Brain microvascular endothelial cell (primary cell): ENCODE data around the gene ZC3H18.

ENCODE experiments used
- DNase-seq: peaks from one replicate; pipeline ENCODE4 v3.0.0-alpha.2; 2020
- H3K27ac ChIP-seq: fragments of 250-450 bp; sonication (Bioruptor Pico); 2 replicates; pipeline ENCODE4 v1.5.1; 2020; ENCODE audit warnings: mild to moderate bottlenecking, moderate library complexity
- H3K27me3 ChIP-seq: fragments of 250-450 bp; sonication (Bioruptor Pico); replicated peaks from 2 replicates; pipeline ENCODE4 v1.5.1; 2020; ENCODE audit warnings: mild to moderate bottlenecking
- H3K36me3 ChIP-seq: fragments of 250-450 bp; sonication (Bioruptor Pico); replicated peaks from 2 replicates; pipeline ENCODE4 v1.5.1; 2020; ENCODE audit warnings: mild to moderate bottlenecking
- H3K4me3 ChIP-seq: 2 replicates; pipeline ENCODE4 v1.5.1; 2011; ENCODE audit warnings: low read depth, mild to moderate bottlenecking, control low read depth, low read length, moderate library complexity
- in situ Hi-C: cut with HindIII; loops from 2 replicates; pipeline ENCODE4 v1.10.0; 2017; ENCODE audit warnings: low sequenced_read_pairs, low pct_ligation_motif_present
- TF ChIP-seq, protein P1 (sequence below): IDR thresholded peaks from 2 replicates; pipeline ENCODE4 v1.5.1; 2011; ENCODE audit warnings: low read depth, mild to moderate bottlenecking, moderate library complexity, low read length, control low read depth, inconsistent platforms; ENCODE audit errors: missing control alignments

Gene ZC3H18

DNA sequence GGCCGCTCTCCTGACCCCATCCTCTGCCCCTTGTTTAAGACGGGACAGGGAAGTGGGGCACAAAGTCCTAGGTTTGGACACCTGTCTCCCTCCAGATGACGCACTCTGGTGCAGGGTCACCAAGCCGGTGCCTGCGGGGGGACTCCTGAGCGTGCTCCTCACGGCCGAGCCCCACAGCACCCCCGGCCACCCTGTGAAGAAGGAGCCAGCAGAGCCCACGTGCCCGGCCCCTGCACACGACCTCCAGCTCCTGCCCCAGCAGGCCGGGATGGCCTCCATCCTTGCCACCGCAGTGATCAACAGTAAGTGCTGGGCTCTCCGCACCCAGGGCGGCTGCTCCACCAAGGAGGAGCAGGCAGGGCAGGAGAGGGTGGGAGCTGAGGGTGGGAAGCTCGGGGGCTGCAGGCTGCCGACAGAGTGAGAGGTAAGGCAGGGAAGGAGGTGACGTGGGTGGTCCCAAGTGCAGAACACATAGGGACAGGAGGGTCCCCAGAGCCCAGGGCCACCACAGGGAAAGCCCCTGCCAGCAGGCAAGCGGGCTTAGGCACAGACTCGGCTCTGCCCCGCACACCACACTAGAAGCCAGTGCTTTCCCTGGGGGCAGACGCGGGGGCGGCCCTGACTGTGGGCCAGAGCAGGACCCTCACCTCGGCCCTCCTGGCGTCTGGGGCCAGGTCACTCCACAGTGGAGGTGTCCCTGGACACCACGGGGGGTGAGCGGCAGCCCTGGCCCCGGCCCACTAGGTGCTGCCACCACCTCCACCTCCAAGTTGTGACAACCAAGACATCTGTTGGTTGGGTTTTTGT is 42.1 kb upstream of the ZC3H18 start:
- Histone ChIP-seq H3K27me3 (no peaks in the 10 kb centered on the region), H3K27ac (no peak overlapping the region), H3K36me3 (no peaks in the 10 kb centered on the region), H3K4me3 (no peak overlapping the region)
- DNase-seq, result no peak
- TF ChIP-seq, protein P1, sequence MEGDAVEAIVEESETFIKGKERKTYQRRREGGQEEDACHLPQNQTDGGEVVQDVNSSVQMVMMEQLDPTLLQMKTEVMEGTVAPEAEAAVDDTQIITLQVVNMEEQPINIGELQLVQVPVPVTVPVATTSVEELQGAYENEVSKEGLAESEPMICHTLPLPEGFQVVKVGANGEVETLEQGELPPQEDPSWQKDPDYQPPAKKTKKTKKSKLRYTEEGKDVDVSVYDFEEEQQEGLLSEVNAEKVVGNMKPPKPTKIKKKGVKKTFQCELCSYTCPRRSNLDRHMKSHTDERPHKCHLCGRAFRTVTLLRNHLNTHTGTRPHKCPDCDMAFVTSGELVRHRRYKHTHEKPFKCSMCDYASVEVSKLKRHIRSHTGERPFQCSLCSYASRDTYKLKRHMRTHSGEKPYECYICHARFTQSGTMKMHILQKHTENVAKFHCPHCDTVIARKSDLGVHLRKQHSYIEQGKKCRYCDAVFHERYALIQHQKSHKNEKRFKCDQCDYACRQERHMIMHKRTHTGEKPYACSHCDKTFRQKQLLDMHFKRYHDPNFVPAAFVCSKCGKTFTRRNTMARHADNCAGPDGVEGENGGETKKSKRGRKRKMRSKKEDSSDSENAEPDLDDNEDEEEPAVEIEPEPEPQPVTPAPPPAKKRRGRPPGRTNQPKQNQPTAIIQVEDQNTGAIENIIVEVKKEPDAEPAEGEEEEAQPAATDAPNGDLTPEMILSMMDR, result no peak
- in situ Hi-C loops, result loop anchor here (25.0 kb wide), 1 partner anchor 91 kb away; no protein-coding TSS in a partner anchor

DNA sequence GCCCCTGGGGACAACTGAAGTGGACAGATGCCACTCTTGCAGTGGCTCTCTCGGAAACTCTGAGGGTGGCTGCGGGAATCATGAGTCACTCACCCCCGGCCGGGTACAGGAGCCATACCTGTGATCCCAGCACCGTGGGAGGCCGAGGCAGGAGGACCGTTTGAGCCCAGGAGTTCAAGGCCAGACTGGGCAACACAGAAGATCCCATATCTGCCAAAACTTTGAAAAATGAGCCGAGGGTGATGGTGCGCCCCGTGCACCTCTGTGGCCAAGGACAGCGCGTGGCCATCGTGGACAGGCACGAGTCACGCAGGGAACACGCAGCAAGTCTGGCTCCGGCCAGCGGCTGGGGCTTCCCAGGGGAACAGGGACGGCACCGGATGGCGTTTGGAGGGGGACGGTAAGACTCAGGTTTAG is 41.3 kb upstream of the ZC3H18 start:
- TF ChIP-seq, protein P1, result no peak
- in situ Hi-C loops, result loop anchor here (25.0 kb wide), 1 partner anchor 92 kb away; no protein-coding TSS in a partner anchor
- DNase-seq, result no peak

DNA sequence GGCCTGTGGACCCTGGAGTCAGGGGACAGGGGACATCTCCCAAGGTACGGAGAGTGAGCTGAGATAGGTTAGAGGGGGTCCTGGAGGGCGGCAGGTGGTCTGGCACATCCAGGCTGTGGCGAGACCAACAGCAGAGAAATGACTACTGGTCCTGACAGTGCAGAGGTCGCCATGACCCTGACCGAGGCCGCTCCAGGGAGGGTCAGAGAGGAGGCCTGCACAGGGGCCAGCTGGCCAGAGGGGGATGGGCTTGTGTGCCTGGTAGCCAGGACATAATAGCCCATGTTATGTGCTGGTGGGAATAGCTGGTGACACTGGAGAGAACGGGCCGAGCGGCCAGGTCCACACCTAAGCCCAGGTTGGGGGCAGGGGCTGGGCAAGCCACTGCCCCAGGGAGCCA is 40.6 kb upstream of the ZC3H18 start:
- no peaks in the 10 kb centered on the region for H3K27me3 ChIP-seq
- no peaks in the 10 kb centered on the region for H3K36me3 ChIP-seq
- no peak overlapping the region for H3K27ac ChIP-seq
- TF ChIP-seq, protein P1, result no peak
- H3K4me3 ChIP-seq, result no peak overlapping the region
- DNase-seq, result no peak
- in situ Hi-C loops, result loop anchor here (25.0 kb wide), 1 partner anchor 92 kb away; no protein-coding TSS in a partner anchor

More for the DNA sequence above, 41.3 kb upstream of the ZC3H18 start:
- no peaks in the 10 kb centered on the region for H3K27me3 ChIP-seq
- H3K4me3 ChIP-seq, result no peak overlapping the region
- no peak overlapping the region for H3K27ac ChIP-seq
- no peaks in the 10 kb centered on the region for H3K36me3 ChIP-seq

DNA sequence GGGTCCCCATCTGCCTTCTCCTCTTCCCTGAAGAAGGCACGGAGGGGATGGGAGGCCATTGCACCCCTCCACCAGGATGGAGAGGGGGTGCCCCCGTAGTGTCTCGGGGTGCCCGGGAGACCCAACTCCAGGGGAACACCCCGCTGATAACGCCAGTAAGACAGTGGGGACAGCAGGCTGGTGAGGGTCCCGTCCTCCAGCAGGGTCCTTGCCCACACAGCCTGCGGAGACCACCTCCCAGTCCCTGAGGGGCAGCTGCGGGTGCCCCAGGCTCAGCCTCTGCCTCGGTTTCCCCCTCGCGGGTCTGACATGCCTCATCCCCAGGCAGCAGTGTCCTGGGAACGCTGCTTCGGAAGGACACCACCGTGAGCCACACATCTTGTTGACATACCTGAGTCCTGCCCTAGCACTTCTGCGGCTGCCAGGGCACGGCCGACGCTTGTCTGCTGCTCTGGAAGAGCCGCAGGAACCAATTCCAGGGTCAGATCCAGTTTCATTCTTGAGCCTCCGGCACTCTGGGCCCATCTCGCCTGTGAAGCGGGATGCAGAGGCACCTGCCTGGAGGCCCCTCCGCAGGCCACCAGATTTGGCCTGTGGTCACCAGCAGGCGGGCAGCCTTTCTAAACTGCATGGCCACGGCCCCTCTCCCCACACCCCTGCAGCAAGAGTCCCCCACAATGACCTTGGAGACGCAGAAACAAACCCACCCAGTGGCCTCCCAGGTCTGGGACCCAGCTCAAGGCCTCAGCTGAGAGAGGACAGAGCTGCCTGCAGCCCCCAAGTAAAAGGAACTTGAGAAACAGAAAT is 39.9 kb upstream of the ZC3H18 start:
- TF ChIP-seq, protein P1, result no peak
- H3K36me3 ChIP-seq, result no peaks in the 10 kb centered on the region
- no peak overlapping the region for H3K4me3 ChIP-seq
- in situ Hi-C loops, result loop anchor here (25.0 kb wide), 1 partner anchor 93 kb away; no protein-coding TSS in a partner anchor
- no peaks in the 10 kb centered on the region for H3K27me3 ChIP-seq
- no peak overlapping the region for H3K27ac ChIP-seq
- no peak for DNase-seq

DNA sequence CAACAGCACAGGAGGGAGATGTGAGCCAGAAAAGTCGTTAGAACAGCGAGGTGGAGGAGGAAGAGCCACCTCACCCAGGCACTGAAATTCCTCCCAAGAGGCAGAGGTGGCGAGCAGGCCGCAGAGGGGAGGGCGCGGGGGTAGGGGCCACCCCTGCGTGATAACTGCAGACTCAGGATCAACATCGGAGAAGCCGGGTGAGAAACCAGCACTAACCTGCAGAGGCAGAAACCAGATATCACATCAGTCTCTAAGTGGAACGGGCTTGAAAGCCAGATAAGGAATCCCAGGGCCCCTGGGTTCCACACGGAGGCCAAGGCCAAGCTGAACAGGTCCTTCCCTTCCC is 39.4 kb upstream of the ZC3H18 start:
- no peak for DNase-seq
- Histone ChIP-seq H3K27ac (no peak overlapping the region), H3K27me3 (no peaks in the 10 kb centered on the region), H3K36me3 (no peaks in the 10 kb centered on the region), H3K4me3 (no peak overlapping the region)
- TF ChIP-seq, protein P1, result no peak
- in situ Hi-C loops, result loop anchor here (25.0 kb wide), 1 partner anchor 94 kb away; no protein-coding TSS in a partner anchor
